OCI-LY1 (cell line): ENCODE results near the gene TMEM151B.

Experiments used
- CTCF ChIP-seq: fragments of 200-600 bp; sonication (generic), shearing (Covaris generic); IDR thresholded peaks from 2 replicates; pipeline ENCODE4 v1.5.1; 2017; ENCODE audit warnings: mild to moderate bottlenecking, antibody characterized with exemption, low read length, moderate library complexity, mixed read lengths
- EZH2 ChIP-seq: fragments of 200-600 bp; sonication (generic), shearing (Covaris generic); IDR thresholded peaks from 2 replicates; pipeline ENCODE4 v1.8.0; 2017; ENCODE audit warnings: borderline replicate concordance, mixed run types, mild to moderate bottlenecking, antibody characterized with exemption, low read length, moderate library complexity, mixed read lengths

- no peak for TF ChIP-seq CTCF
- no peak for TF ChIP-seq EZH2
Observed at GRCh38 chr6:44260451-44261297, 9.6 kb upstream of the TMEM151B start.
